GM21390 (cell line): Measurements from ENCODE around the gene EEF2K.
"Not testable (repeated sequence)": the region's sequence is repeated elsewhere in the genome, so short reads cannot be mapped to it uniquely, and the experiment has no call there.

ENCODE experiments used
- ATAC-seq: cut with Tn5 transposase; IDR thresholded peaks from one replicate; pipeline ENCODE4 v1.9.1; 2021; ENCODE audit not compliant: unreplicated experiment

Gene EEF2K

GRCh38 chr16:22189473-22190080 is 16.5 kb upstream of the EEF2K start:
- ATAC-seq: no peak

- peak; percentile 62 for ATAC-seq
Measured at GRCh38 chr16:22190081-22190775, 15.8 kb upstream of the EEF2K start.

GRCh38 chr16:22190776-22191531 is 15.1 kb upstream of the EEF2K start:
- ATAC-seq: peak; percentile 39

- no peak for ATAC-seq
Measured at GRCh38 chr16:22191532-22192260, 14.4 kb upstream of the EEF2K start.

GRCh38 chr16:22192261-22193062 is 13.6 kb upstream of the EEF2K start:
- peak; percentile 25 for ATAC-seq

- no peak for ATAC-seq
Measured at GRCh38 chr16:22193063-22193411, 13.0 kb upstream of the EEF2K start.

- no peak for ATAC-seq
Measured at GRCh38 chr16:22194707-22195444, 11.2 kb upstream of the EEF2K start.

- ATAC-seq: no peak
Measured at GRCh38 chr16:22195445-22195694, 10.7 kb upstream of the EEF2K start.

GRCh38 chr16:22195695-22196558 is 10.2 kb upstream of the EEF2K start:
- no peak for ATAC-seq

GRCh38 chr16:22196559-22197168 is 9.4 kb upstream of the EEF2K start:
- not testable (repeated sequence) for ATAC-seq

GRCh38 chr16:22198547-22199293 is 7.4 kb upstream of the EEF2K start:
- ATAC-seq: no peak

GRCh38 chr16:22202261-22202637 is 3.8 kb upstream of the EEF2K start:
- ATAC-seq: no peak

- no peak for ATAC-seq
Measured at GRCh38 chr16:22203091-22203490, 3.0 kb upstream of the EEF2K start.

GRCh38 chr16:22204091-22204655 is 1.9 kb upstream of the EEF2K start:
- ATAC-seq: no peak

- ATAC-seq: no peak
Measured at GRCh38 chr16:22205577-22206012, 483 bp upstream of the EEF2K start.

- peak; percentile 38 for ATAC-seq
Measured at GRCh38 chr16:22206842-22207714, 1.0 kb downstream of the EEF2K start.
